ENCODE measurements around the gene LSAMP. TPM values are rescaled to one million over a fixed set of nuclear protein-coding genes. Genes with fewer than 3 reads are reported as not detected.

The LSAMP gene
- total RNA-seq: 3.3 and 6.8 TPM in 2 replicates

DNA sequence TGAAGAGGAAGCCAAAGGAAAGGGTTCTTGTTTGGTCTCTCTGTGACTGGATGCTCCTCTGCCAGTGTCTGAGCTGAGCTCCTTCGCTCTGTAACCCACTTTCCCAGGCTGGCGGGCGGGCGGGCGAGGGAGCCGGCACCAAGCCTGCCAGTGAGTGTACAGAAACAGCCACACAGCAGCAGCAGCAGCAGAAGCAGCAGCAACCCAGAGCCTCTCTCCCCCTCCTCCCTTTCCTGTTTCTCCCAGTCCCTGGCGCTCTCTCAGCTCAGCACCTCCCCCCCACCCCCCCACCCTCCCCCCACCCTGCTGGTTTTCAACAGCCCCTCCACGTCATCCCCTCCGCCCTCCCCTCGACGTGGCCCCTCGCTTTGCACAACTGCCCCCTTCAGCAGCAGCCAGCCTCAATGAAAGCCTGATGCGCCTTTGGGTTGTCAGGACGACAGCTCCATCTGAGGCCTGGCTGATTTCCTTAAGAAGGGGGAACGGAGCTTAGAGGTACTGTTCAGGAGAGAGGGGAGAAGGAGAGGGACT is at the start of gene LSAMP:
LSAMP (minus strand) TSS at position 177 of the 531 bp plus-strand sequence.
- peak; percentile 46 for DNase-seq (ENCODE audit: insufficient read length, low spot score, missing footprints)
- peak within 1 kb of the TSS; percentile 51 for H2AFZ ChIP-seq (ENCODE audit: low read length)
- H3K36me3 ChIP-seq (ENCODE audit: insufficient read depth, low read length): no peaks in the 10 kb centered on the region
- no peaks in the 10 kb centered on the region for H3K4me1 ChIP-seq (ENCODE audit: insufficient read depth, low read length)
- H3K79me2 ChIP-seq (ENCODE audit: insufficient read depth, low read length): no peaks in the 10 kb centered on the region
- TF ChIP-seq, protein P1, sequence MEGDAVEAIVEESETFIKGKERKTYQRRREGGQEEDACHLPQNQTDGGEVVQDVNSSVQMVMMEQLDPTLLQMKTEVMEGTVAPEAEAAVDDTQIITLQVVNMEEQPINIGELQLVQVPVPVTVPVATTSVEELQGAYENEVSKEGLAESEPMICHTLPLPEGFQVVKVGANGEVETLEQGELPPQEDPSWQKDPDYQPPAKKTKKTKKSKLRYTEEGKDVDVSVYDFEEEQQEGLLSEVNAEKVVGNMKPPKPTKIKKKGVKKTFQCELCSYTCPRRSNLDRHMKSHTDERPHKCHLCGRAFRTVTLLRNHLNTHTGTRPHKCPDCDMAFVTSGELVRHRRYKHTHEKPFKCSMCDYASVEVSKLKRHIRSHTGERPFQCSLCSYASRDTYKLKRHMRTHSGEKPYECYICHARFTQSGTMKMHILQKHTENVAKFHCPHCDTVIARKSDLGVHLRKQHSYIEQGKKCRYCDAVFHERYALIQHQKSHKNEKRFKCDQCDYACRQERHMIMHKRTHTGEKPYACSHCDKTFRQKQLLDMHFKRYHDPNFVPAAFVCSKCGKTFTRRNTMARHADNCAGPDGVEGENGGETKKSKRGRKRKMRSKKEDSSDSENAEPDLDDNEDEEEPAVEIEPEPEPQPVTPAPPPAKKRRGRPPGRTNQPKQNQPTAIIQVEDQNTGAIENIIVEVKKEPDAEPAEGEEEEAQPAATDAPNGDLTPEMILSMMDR (IDR thresholded peaks at IDR 0.05; ENCODE audit: extremely low read depth, low read depth, low read length): no peak
- H3K27me3 ChIP-seq (ENCODE audit: insufficient read depth, low read length): no peaks in the 10 kb centered on the region
- H3K27ac ChIP-seq (ENCODE audit: low read depth, low read length): no peak within 1 kb of the TSS
- H4K20me1 ChIP-seq (ENCODE audit: insufficient read depth, low read length): no peaks in the 10 kb centered on the region
- no peaks in the 10 kb centered on the region for H3K9me3 ChIP-seq (ENCODE audit: low read depth, low read length)
- H3K4me3 ChIP-seq (ENCODE audit: insufficient read depth, low read length): no peak within 1 kb of the TSS
- no peak within 1 kb of the TSS for H3K4me2 ChIP-seq (ENCODE audit: insufficient read depth, low read length)

DNA sequence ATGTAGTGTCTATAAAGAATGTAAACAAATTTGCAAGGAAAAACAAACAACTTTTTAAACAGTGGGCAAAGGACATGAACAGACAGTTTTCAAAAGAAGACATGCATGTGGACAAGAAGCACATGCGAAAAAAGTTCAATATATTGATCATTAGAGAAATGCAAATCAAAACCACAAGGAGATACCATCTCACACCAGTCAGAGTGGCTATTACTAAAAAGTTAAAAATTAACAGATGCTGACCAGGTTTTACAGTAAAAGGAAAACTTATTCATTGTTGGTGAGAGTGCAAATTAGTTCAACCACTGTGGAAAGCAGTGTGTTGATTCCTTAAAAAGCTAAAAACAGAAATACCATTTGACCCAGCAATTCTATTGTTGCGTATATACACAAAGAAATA is 47.1 kb upstream of the LSAMP start:
- Histone ChIP-seq H3K36me3 (ENCODE audit: insufficient read depth, low read length) (no peaks in the 10 kb centered on the region), H3K27me3 (ENCODE audit: insufficient read depth, low read length) (no peaks in the 10 kb centered on the region), H3K27ac (ENCODE audit: low read depth, low read length) (no peak overlapping the region), H3K79me2 (ENCODE audit: insufficient read depth, low read length) (no peaks in the 10 kb centered on the region), H3K4me2 (ENCODE audit: insufficient read depth, low read length) (no peak overlapping the region), H2AFZ (ENCODE audit: low read length) (no peak overlapping the region), H4K20me1 (ENCODE audit: insufficient read depth, low read length) (no peaks in the 10 kb centered on the region), H3K4me3 (ENCODE audit: insufficient read depth, low read length) (no peak overlapping the region), H3K9me3 (ENCODE audit: low read depth, low read length) (no peaks in the 10 kb centered on the region), H3K4me1 (ENCODE audit: insufficient read depth, low read length) (no peaks in the 10 kb centered on the region)
- TF ChIP-seq, protein P1 (IDR thresholded peaks at IDR 0.05; ENCODE audit: extremely low read depth, low read depth, low read length): no peak
- no peak for DNase-seq (ENCODE audit: insufficient read length, low spot score, missing footprints)

DNA sequence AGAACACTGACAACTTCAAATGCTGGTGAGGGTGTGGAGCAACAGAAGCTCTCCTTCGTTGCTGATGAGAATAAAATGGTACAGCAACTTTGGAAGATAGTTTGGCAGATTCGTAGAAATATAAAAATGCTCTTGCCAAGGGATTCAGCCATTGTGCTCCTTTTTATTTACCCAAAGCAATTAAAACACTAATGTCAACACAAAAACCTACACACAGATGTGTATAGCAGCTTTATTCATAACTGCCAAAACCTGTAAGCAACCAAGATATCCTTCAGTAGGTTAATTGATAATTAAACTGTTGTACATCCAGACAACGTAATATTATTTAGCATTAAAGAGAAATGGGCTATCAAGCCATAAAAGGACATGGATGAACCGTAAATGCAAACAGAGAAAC is 37.8 kb upstream of the LSAMP start:
- Histone ChIP-seq H3K27ac (ENCODE audit: low read depth, low read length) (no peak overlapping the region), H3K9me3 (ENCODE audit: low read depth, low read length) (no peaks in the 10 kb centered on the region), H3K4me3 (ENCODE audit: insufficient read depth, low read length) (no peak overlapping the region), H3K4me2 (ENCODE audit: insufficient read depth, low read length) (no peak overlapping the region), H2AFZ (ENCODE audit: low read length) (no peak overlapping the region), H4K20me1 (ENCODE audit: insufficient read depth, low read length) (no peaks in the 10 kb centered on the region), H3K36me3 (ENCODE audit: insufficient read depth, low read length) (no peaks in the 10 kb centered on the region), H3K27me3 (ENCODE audit: insufficient read depth, low read length) (no peaks in the 10 kb centered on the region), H3K79me2 (ENCODE audit: insufficient read depth, low read length) (no peaks in the 10 kb centered on the region), H3K4me1 (ENCODE audit: insufficient read depth, low read length) (no peaks in the 10 kb centered on the region)
- DNase-seq (ENCODE audit: insufficient read length, low spot score, missing footprints): no peak
- TF ChIP-seq, protein P1 (IDR thresholded peaks at IDR 0.05; ENCODE audit: extremely low read depth, low read depth, low read length): no peak

DNA sequence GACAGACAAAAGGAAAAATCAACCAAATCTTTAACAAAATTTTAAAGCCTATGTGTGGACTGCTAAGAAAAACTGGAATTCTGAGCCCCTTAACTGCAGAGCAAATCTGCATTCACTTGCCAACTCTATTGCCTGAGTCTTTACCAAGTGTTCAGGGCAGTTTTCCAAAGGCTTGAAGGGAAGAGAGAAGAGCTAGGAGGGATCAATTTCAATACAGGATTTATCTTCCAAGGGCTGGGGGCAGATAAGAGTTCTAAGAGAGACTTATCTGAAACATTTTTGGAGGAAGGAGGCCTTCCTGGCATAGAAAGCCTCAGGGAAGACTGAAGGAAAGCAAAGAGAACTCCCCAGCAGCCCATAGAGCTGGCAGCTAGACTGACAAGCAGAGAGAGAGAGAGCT is 31.4 kb upstream of the LSAMP start:
- no peaks in the 10 kb centered on the region for H3K4me1 ChIP-seq (ENCODE audit: insufficient read depth, low read length)
- TF ChIP-seq, protein P1 (IDR thresholded peaks at IDR 0.05; ENCODE audit: extremely low read depth, low read depth, low read length): no peak
- no peaks in the 10 kb centered on the region for H3K79me2 ChIP-seq (ENCODE audit: insufficient read depth, low read length)
- H3K27ac ChIP-seq (ENCODE audit: low read depth, low read length): no peak overlapping the region
- H3K4me3 ChIP-seq (ENCODE audit: insufficient read depth, low read length): no peak overlapping the region
- H2AFZ ChIP-seq (ENCODE audit: low read length): no peak overlapping the region
- H3K4me2 ChIP-seq (ENCODE audit: insufficient read depth, low read length): no peak overlapping the region
- H4K20me1 ChIP-seq (ENCODE audit: insufficient read depth, low read length): no peaks in the 10 kb centered on the region
- H3K27me3 ChIP-seq (ENCODE audit: insufficient read depth, low read length): no peaks in the 10 kb centered on the region
- DNase-seq (ENCODE audit: insufficient read length, low spot score, missing footprints): no peak
- H3K9me3 ChIP-seq (ENCODE audit: low read depth, low read length): no peaks in the 10 kb centered on the region
- H3K36me3 ChIP-seq (ENCODE audit: insufficient read depth, low read length): no peaks in the 10 kb centered on the region

Data from osteoblast (primary cell).